Stimulated activated naive CD8-positive, alpha-beta T cell treated with anti-CD3 and anti-CD28 coated beads, Interleukin-15, Interleukin-2, amounts not matched to agents 100 ng/mL and 50 ng/mL, for 24 hours (primary cell): Measurements from ENCODE around the gene SMC6.

ENCODE experiments used
- H3K27ac Mint-ChIP-seq: one replicate; pipeline ENCODE4 v1.8.0; 2021; ENCODE audit warnings: mild to moderate bottlenecking, mixed read lengths
- H3K27me3 Mint-ChIP-seq: one replicate; pipeline ENCODE4 v1.8.0; 2021; ENCODE audit warnings: mixed read lengths
- H3K36me3 Mint-ChIP-seq: one replicate; pipeline ENCODE4 v1.8.0; 2021; ENCODE audit warnings: low read depth, mixed read lengths
- H3K4me1 Mint-ChIP-seq: one replicate; pipeline ENCODE4 v1.8.0; 2021; ENCODE audit warnings: low read depth, mixed read lengths
- H3K4me3 Mint-ChIP-seq: one replicate; pipeline ENCODE4 v1.8.0; 2021; ENCODE audit warnings: mild to moderate bottlenecking, mixed read lengths
- H3K9me3 Mint-ChIP-seq: one replicate; pipeline ENCODE4 v1.8.0; 2021; ENCODE audit warnings: mixed read lengths

SMC6 gene

DNA sequence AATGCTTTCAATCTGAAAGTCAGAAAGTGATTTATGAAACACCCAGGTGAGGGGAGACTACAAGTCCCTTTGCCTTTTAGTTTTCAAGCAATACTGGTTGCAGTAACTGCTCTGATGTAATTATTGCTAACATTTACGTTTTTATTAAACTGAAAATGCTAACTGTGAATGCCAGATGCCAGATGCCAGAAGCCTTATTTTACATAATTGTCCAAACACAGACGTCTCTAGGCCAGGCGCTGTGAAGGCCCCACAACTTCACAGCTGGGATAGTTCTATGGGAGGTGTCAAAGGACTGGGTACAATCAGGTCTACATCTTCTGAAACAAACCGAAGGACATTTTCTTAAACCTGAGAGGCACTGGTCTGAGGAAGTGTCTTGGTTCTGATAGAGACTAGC lies 35.2 kb upstream of the SMC6 start:
- H3K27ac Mint-ChIP-seq = no peak overlapping the region
- peaks cover 7% of the 10 kb centered on the region for H3K27me3 Mint-ChIP-seq
- H3K9me3 Mint-ChIP-seq = no peaks in the 10 kb centered on the region
- H3K4me3 Mint-ChIP-seq = no peak overlapping the region
- no peaks in the 10 kb centered on the region for H3K4me1 Mint-ChIP-seq
- peaks cover 10% of the 10 kb centered on the region for H3K36me3 Mint-ChIP-seq

DNA sequence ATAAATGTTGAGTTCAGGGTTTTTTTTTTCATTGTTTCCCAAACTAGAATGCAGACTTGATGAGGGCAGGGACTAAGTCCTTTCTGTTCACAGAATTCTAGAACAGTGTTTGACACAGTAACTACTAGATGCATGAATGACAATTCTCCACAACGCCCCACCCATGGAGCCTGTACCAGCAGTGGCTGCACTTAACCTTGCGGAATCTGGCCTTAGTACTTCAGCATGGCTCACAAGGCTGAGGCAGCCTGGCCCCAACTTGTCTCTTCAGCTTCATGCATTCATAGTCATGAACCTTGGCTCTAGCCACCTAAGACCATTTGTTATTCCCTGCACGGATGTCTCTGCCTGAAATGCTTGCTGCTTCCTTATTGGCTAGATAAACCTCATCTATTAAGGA lies 33.1 kb upstream of the SMC6 start:
- Mint-ChIP-seq H3K4me1 (no peaks in the 10 kb centered on the region), H3K36me3 (peaks cover 27% of the 10 kb centered on the region), H3K9me3 (no peaks in the 10 kb centered on the region), H3K27me3 (peaks cover 7% of the 10 kb centered on the region), H3K27ac (no peak overlapping the region), H3K4me3 (no peak overlapping the region)

DNA sequence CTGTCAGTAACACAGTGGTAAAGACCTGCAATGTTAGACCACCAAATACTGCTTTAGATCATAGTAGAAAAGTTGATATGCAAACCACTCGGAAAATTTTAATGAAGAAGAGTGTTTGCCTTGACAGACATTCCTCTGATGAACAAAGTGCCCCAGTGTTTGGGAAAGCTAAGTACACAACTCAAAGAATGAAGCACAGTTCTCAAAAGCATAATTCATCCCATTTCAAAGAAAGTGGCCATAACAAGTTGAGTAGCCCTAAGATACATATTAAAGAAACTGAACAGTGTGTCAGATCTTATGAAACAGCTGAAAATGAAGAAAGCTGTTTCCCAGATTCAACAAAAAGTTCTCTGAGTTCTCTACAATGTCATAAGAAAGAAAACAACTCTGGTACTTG lies 27.9 kb upstream of the SMC6 start:
- no peaks in the 10 kb centered on the region for H3K9me3 Mint-ChIP-seq
- H3K27ac Mint-ChIP-seq = no peak overlapping the region
- no peak overlapping the region for H3K4me3 Mint-ChIP-seq
- H3K27me3 Mint-ChIP-seq = no peaks in the 10 kb centered on the region
- H3K4me1 Mint-ChIP-seq = no peaks in the 10 kb centered on the region
- H3K36me3 Mint-ChIP-seq = peaks cover 61% of the 10 kb centered on the region

DNA sequence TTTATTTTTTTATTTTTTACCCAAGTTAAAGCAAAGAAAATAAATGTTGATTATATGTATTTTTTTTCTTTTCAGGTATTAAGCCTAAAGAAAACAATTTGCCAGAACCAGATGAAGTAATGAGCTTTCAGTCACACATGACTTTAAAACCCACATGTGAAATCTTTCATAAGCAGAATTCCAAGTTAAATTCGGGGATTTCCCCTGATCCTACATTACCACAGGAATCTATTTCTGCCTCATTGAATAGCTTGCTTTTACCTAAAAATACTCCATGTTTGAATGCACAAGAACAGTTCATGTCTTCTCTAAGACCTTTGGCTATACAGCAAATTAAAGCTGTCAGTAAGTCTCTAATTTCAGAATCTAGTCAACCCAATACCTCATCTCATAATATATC lies 26.9 kb upstream of the SMC6 start:
- Mint-ChIP-seq H3K4me1 (no peaks in the 10 kb centered on the region), H3K4me3 (no peak overlapping the region), H3K36me3 (peaks cover 65% of the 10 kb centered on the region)

DNA sequence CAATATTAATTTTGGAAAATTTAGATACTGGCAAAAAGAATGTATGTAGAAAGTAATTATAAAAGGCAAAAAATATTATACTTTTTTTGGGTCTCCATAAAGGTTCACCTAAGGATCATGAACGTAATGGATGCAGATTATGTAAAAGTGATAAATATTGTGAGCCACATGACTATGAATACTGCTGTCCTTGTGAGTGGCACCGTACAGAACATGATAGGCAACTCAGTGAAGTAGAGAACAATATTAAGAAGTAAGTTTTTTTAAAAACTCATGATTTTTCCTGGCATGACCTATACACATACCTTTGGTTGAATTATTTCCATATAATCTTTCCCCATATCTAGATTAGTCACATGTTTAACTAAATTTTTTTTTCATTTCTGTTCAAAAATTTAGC lies 18.9 kb upstream of the SMC6 start:
- H3K4me1 Mint-ChIP-seq = no peaks in the 10 kb centered on the region
- H3K36me3 Mint-ChIP-seq = peaks cover 68% of the 10 kb centered on the region
- no peak overlapping the region for H3K4me3 Mint-ChIP-seq
- no peaks in the 10 kb centered on the region for H3K27me3 Mint-ChIP-seq
- no peak overlapping the region for H3K27ac Mint-ChIP-seq
- H3K9me3 Mint-ChIP-seq = no peaks in the 10 kb centered on the region

More for the DNA sequence above, 26.9 kb upstream of the SMC6 start:
- no peak overlapping the region for H3K27ac Mint-ChIP-seq
- H3K27me3 Mint-ChIP-seq = no peaks in the 10 kb centered on the region
- no peaks in the 10 kb centered on the region for H3K9me3 Mint-ChIP-seq

DNA sequence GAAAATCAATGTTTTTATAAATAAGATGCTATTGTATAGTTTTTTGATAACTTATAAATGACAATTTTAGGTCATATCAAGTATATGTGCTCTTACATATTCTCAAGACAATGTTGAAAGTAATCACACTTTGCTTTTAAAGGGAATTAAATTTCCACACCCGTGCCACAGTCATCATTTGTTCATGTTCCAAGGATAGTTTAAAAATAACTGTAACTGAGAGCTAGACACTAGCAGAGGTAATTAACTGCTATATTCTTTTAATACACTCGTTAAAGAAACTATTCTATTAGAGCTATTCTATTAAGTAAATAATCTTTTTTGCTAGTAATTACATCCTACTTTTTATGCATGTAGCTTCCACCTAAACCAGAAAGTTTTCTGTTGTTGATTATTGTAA lies 18.3 kb upstream of the SMC6 start:
- Mint-ChIP-seq H3K36me3 (peaks cover 67% of the 10 kb centered on the region), H3K27me3 (no peaks in the 10 kb centered on the region), H3K4me3 (no peak overlapping the region), H3K9me3 (no peaks in the 10 kb centered on the region), H3K4me1 (no peaks in the 10 kb centered on the region), H3K27ac (no peak overlapping the region)

DNA sequence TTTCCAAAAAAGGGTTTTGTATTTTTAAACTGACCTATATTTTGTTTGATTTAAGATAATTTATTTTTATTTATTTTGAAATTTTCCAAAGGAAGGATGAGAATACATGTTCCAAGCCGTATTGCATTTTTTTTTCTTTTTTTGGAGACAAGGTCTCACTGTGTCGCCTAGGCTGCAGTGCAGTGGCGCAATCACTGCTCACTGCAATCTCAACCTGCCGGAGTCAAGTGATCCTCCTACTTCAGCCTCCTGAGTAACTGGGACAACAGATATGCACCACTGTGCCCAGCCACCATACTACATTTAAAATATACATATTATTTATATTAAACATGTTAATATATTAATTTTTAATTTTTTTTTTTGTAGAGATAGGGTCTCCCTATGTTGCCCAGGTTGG lies 15.3 kb upstream of the SMC6 start:
- no peaks in the 10 kb centered on the region for H3K9me3 Mint-ChIP-seq
- H3K4me3 Mint-ChIP-seq = no peak overlapping the region
- H3K4me1 Mint-ChIP-seq = no peaks in the 10 kb centered on the region
- H3K27me3 Mint-ChIP-seq = no peaks in the 10 kb centered on the region
- no peak overlapping the region for H3K27ac Mint-ChIP-seq
- peaks cover 60% of the 10 kb centered on the region for H3K36me3 Mint-ChIP-seq

DNA sequence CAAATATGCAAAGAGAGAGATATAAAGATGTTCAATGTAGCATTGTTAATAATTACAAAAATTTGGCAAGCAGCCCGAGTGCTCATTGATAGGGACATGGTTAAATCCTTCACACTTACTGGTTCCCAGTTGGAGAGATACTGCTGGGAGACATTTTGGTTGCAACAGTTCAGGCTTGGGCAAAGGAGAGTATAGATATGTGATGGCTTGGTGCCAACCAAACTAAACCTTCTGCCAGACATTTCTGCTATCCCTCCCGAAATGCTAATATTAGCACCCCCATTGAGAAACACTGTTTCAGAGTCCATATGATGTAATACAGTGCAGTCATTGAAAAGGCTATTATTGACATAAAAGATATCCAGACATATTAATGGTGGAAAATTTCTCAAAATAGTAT lies 11.8 kb upstream of the SMC6 start:
- no peak overlapping the region for H3K4me3 Mint-ChIP-seq
- no peaks in the 10 kb centered on the region for H3K27me3 Mint-ChIP-seq
- no peak overlapping the region for H3K27ac Mint-ChIP-seq
- H3K9me3 Mint-ChIP-seq = no peaks in the 10 kb centered on the region
- H3K4me1 Mint-ChIP-seq = no peaks in the 10 kb centered on the region
- peaks cover 59% of the 10 kb centered on the region for H3K36me3 Mint-ChIP-seq

DNA sequence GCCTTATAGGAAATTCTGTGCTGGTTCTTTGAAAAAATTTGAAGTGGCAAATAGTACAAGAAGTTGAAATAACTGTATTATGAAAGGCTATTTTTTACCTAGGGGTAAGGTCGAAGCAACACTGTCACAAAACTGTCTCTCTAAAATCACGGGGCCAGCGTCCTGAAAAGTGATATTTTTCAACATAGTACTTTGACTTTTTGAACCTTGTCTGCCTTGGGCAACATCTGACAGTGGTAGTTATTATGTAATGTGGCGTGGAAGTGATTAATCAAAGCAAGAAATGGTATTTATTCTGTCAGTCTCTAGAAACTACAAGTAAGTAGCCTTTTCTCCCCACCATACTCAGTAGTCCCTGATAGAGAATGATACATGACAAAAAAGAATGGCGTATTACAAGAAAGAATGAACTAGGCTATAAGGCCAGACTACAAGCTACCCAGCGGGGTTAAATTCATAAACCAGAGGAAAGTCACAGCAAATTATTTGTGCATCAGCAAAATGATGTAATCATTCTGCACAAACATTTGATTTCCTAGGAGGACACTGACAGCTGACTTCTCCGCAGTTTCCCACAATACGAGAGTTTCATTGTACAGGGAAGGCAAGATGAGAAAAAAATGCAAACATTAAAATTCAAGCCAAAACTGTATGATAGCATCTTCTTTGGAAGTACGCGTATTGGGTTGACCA lies 10.2 kb upstream of the SMC6 start:
- Mint-ChIP-seq H3K4me3 (no peak overlapping the region), H3K9me3 (no peaks in the 10 kb centered on the region), H3K27ac (no peak overlapping the region)

DNA sequence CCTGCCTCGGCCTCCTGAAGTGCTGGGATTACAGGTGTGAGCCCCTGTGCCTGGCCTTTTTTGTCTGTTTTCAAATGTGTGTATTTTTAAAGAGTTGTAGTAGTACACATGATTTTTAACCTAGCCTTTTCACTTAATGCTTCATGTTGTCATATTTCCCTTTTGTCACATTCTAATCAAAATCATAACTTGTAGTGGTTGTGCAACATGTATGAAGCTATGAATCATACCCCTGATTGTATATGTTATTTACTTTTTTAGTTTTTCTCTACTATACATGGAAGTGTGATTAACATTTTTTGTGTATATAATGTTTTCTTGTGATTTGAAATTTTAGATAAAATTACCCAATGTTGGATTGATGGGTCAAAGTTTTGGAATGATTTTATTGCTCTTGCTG lies 8.8 kb upstream of the SMC6 start:
- Mint-ChIP-seq H3K4me3 (no peak overlapping the region), H3K27ac (no peak overlapping the region), H3K27me3 (no peaks in the 10 kb centered on the region), H3K36me3 (peaks cover 55% of the 10 kb centered on the region), H3K4me1 (no peaks in the 10 kb centered on the region), H3K9me3 (no peaks in the 10 kb centered on the region)

More for the DNA sequence above, 10.2 kb upstream of the SMC6 start:
- H3K4me1 Mint-ChIP-seq = no peaks in the 10 kb centered on the region
- H3K36me3 Mint-ChIP-seq = peaks cover 64% of the 10 kb centered on the region
- no peaks in the 10 kb centered on the region for H3K27me3 Mint-ChIP-seq

DNA sequence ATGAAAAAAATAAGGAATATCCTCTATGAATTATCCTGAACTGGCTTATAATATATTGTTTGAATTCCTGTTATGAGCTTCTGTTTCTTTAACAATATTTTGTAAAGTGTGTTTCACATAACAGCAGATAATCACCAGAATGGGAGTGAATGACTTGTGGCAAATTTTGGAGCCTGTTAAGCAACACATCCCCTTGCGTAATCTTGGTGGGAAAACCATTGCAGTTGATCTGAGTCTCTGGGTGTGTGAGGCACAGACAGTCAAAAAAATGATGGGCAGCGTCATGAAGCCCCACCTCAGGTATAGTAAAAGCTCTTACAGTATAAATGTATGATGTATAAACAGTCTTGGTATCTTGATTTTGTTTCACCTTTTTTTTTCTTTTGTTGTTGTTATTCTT lies 6.2 kb upstream of the SMC6 start:
- H3K27me3 Mint-ChIP-seq = no peaks in the 10 kb centered on the region
- H3K4me1 Mint-ChIP-seq = peaks cover 14% of the 10 kb centered on the region
- no peak overlapping the region for H3K27ac Mint-ChIP-seq
- H3K9me3 Mint-ChIP-seq = no peaks in the 10 kb centered on the region
- no peak overlapping the region for H3K4me3 Mint-ChIP-seq
- H3K36me3 Mint-ChIP-seq = peaks cover 46% of the 10 kb centered on the region

DNA sequence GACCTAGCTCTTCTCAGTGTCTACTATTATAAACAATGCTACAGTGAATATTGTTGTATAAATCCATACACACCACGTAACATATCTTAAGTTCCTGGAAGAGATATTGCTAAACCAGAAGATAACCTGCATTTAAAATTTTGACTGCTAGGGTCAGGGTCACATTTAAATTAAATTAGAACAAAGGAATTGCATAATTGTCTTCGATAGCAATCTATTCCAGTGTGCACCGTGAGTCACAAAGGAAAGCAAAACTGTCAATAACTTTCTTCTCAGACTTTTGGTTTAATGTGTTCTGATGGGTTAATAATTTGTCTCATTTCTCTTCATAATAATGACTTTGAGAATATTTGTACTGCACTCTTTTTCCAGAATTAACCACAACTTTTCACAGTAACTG lies 4.5 kb upstream of the SMC6 start:
- Mint-ChIP-seq H3K36me3 (peaks cover 31% of the 10 kb centered on the region), H3K4me1 (peaks cover 16% of the 10 kb centered on the region), H3K4me3 (no peak overlapping the region), H3K27ac (no peak overlapping the region), H3K27me3 (no peaks in the 10 kb centered on the region), H3K9me3 (no peaks in the 10 kb centered on the region)

DNA sequence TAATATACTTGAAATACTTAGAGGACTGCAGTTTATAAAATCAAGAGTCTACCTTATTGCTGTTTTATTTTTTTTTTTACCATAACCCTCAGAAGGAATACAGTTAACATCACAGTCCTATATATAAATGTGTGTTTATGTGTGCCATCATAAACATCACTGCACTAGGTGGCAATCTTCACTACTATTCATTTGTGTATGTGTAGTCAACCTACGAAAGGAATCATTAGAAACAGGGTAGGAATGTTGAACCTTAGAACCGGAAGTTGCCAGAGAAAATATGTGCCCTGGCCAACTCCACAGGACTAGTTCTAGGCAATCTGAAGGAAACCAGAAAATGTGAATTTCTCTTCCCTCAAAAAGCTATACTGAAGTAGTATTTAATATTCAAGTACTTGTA lies 3.7 kb upstream of the SMC6 start:
- Mint-ChIP-seq H3K9me3 (no peaks in the 10 kb centered on the region), H3K36me3 (peaks cover 23% of the 10 kb centered on the region), H3K27ac (no peak overlapping the region), H3K27me3 (no peaks in the 10 kb centered on the region), H3K4me3 (no peak overlapping the region), H3K4me1 (peaks cover 23% of the 10 kb centered on the region)

DNA sequence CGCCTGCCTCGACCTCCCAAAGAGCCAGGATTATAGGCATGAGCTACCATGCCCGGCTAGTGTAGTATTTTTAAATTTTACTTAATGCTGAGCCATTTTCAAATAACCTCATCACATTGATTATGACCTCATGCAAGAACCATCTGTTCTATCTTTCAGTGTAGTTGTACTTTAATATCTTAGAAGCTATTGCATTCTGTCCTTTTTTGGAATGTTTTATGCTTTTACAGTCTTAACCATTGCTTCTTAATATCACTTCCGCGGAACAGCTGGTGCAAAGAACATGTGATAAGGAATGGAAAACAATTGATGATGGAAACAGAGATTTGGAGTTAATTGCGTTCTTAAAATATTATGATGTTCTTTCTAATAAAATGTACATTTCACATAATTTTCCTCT lies 3.1 kb upstream of the SMC6 start:
- Mint-ChIP-seq H3K27ac (no peak overlapping the region), H3K36me3 (peaks cover 24% of the 10 kb centered on the region), H3K4me1 (peaks cover 28% of the 10 kb centered on the region), H3K9me3 (no peaks in the 10 kb centered on the region), H3K4me3 (no peak overlapping the region), H3K27me3 (no peaks in the 10 kb centered on the region)

DNA sequence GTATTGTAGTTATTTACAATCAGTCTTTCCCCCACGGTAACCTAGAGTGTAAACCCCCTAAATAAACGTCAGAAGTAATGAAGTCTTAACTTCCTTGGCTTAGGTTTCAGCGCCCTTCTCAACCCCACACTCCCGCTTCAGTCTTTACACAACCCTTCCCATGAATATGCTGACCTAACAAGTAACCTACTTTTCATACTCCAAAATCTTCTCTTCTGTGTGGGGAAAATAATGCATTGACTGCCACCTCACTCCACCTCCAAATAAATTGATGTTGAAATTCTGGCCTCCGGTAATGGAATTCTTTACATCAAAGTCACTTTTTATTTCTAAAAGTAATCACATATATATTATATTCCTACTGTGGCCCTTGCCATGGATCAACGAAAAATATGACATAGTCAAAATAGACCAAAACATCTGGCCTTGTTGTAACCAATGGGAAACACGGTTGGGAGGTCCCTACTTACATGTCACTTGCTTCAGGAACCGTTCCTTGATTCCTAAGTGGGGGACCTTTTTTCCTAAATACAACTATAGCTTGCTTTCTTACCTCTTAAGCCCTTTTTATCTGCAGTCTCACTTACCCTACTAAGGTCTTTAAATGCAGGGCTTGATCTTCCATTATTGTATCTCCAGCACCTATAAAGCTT lies 1.3 kb upstream of the SMC6 start:
- Mint-ChIP-seq H3K4me3 (peak overlapping the region; percentile 98), H3K4me1 (peaks cover 38% of the 10 kb centered on the region), H3K27me3 (no peaks in the 10 kb centered on the region)

More for the DNA sequence above, 1.3 kb upstream of the SMC6 start:
- Mint-ChIP-seq H3K36me3 (peaks cover 11% of the 10 kb centered on the region), H3K9me3 (no peaks in the 10 kb centered on the region), H3K27ac (peak overlapping the region; percentile 97)
